Natural killer cell (primary cell): ENCODE results near the gene NRCAM. TPM values are rescaled to one million over a fixed set of nuclear protein-coding genes. Genes with fewer than 3 reads are reported as not detected.

Experiments
- ATAC-seq, 3 donors: fragments of 150-1000 bp in 2 of 3; fragments of 200-7000 bp in 1 of 3; cut with Tn5 transposase; 1 replicate in 1 of 3; 2 replicates in 2 of 3; pipeline ENCODE4 v1.10.0; 2021; ENCODE audit warnings: mild to moderate bottlenecking in 2 of 3, moderate library complexity in 2 of 3
- DNase-seq, 2 donors: peaks; one replicate each; pipeline versions ENCODE4 v3.0.0 to v3.0.0-alpha.2; 2013 to 2021; ENCODE audit warnings: mixed read lengths in 1 of 2
- H3K27ac ChIP-seq: one replicate; pipeline ENCODE4 v1.5.1; 2013; ENCODE audit warnings: mild to moderate bottlenecking, low read length
- H3K27me3 ChIP-seq: one replicate; pipeline ENCODE4 v1.6.1; 2013; ENCODE audit warnings: low read length; ENCODE audit not compliant: control insufficient read depth, insufficient read depth
- H3K36me3 ChIP-seq: one replicate; pipeline ENCODE4 v1.6.1; 2013; ENCODE audit warnings: low read length; ENCODE audit not compliant: control insufficient read depth, insufficient read depth
- H3K4me1 ChIP-seq: one replicate; pipeline ENCODE4 v1.6.1; 2013; ENCODE audit warnings: low read length; ENCODE audit not compliant: control insufficient read depth, insufficient read depth
- H3K4me3 ChIP-seq: one replicate; pipeline ENCODE4 v1.5.1; 2013; ENCODE audit warnings: low read length
- H3K9me3 ChIP-seq: one replicate; pipeline ENCODE4 v1.6.1; 2013; ENCODE audit warnings: low read length; ENCODE audit not compliant: control insufficient read depth, insufficient read depth
- H3K27ac Mint-ChIP-seq, 2 donors: one replicate each; pipeline ENCODE4 v1.8.0; 2022; ENCODE audit warnings: mild to moderate bottlenecking in 2 of 2, mixed read lengths in 2 of 2, moderate library complexity in 1 of 2
- H3K27me3 Mint-ChIP-seq, 2 donors: one replicate each; pipeline ENCODE4 v1.8.0; 2022; ENCODE audit warnings: low read depth in 2 of 2, mixed read lengths in 2 of 2
- H3K36me3 Mint-ChIP-seq: one replicate; pipeline ENCODE4 v1.8.0; 2022; ENCODE audit warnings: mixed read lengths
- H3K4me1 Mint-ChIP-seq, 2 donors: one replicate each; pipeline ENCODE4 v1.8.0; 2022; ENCODE audit warnings: mixed read lengths in 2 of 2
- H3K4me3 Mint-ChIP-seq: one replicate; pipeline ENCODE4 v1.8.0; 2022; ENCODE audit warnings: mild to moderate bottlenecking, moderate library complexity, mixed read lengths
- H3K9me3 Mint-ChIP-seq, 2 donors: one replicate each; pipeline ENCODE4 v1.8.0; 2022; ENCODE audit warnings: mixed read lengths in 2 of 2
- WGBS: methylation state at CpG from one replicate; pipeline ENCODE4 v1.1.7; 2013; ENCODE audit warnings: missing lambda C conversion rate; ENCODE audit not compliant: insufficient coverage; 5-methylcytosine and 5-hydroxymethylcytosine counted together
- intact Hi-C: fragments of 100-400 bp; cut with micrococcal nuclease; formaldehyde crosslinking; loops from one replicate; pipeline ENCODE4 v1.14.2; 2022
- total RNA-seq, 4 donors: library from RNA; stranded (reverse); fragments of 120-200 nt in 1 of 4; gene quantifications; one replicate each; pipeline versions ENCODE4 v1.2.3 to v1.2.4, GENCODE V29; 2013 to 2022
- TF ChIP-seq, protein P1 (sequence below): fragments of 200-600 bp; IDR thresholded peaks from one replicate; pipeline ENCODE4 v1.8.0; 2022; ENCODE audit warnings: antibody characterized with exemption

Gene NRCAM
- total RNA-seq, 3 donors from 2014 or later (not counting 1 experiment from before 2014, with no cell fraction given) = 0.27 to 0.95 (median 0.52) TPM

DNA sequence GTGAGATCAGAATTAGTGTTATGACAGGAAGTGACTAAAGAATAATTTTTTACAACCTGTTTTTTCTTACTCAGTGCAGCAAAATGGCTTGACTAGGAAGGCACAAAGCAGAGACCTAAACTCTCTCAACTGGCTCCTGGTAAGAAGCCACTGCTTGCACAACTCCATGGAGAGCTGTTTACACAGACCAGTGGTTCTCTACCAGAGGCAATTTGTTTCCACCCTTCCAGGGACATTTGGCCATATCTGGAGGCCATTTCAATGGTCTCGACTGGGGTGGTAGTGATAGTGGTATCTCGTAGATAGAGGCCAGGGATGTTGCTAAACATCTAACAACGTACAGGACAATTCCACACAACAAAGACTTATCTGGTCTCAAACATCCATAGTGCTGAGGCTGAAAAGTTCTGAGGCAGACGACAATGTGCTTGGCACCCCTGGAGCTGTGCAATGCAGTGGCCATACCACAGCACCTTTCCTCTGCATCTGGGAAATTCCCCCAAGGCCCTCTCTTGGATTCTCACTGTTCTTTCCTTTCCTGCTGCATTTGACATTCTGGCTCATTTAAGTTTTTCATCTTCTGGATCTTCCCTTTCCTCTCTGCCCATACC lies 220.7 kb downstream of the NRCAM start:
- no peak overlapping the region for H3K27ac ChIP-seq
- H3K9me3 ChIP-seq = no peaks in the 10 kb centered on the region
- 87% methylated on average over 2 of the region's 4 CpGs for WGBS
- Mint-ChIP-seq H3K27ac (no peak overlapping the region), H3K36me3 (no peaks in the 10 kb centered on the region), H3K4me1 (no peaks in the 10 kb centered on the region), H3K4me3 (no peak overlapping the region), H3K9me3 (peaks cover 0 to 3% of the 10 kb centered on the region in 2 donors), H3K27me3 (peaks cover 6% of the 10 kb centered on the region in 2 donors)
- DNase-seq (no peak), ATAC-seq (peak in 1 of 3 donors; percentile 17)
- H3K4me3 ChIP-seq = no peak overlapping the region
- H3K4me1 ChIP-seq = no peaks in the 10 kb centered on the region
- TF ChIP-seq, protein P1, sequence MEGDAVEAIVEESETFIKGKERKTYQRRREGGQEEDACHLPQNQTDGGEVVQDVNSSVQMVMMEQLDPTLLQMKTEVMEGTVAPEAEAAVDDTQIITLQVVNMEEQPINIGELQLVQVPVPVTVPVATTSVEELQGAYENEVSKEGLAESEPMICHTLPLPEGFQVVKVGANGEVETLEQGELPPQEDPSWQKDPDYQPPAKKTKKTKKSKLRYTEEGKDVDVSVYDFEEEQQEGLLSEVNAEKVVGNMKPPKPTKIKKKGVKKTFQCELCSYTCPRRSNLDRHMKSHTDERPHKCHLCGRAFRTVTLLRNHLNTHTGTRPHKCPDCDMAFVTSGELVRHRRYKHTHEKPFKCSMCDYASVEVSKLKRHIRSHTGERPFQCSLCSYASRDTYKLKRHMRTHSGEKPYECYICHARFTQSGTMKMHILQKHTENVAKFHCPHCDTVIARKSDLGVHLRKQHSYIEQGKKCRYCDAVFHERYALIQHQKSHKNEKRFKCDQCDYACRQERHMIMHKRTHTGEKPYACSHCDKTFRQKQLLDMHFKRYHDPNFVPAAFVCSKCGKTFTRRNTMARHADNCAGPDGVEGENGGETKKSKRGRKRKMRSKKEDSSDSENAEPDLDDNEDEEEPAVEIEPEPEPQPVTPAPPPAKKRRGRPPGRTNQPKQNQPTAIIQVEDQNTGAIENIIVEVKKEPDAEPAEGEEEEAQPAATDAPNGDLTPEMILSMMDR = no peak
- no peaks in the 10 kb centered on the region for H3K36me3 ChIP-seq
- H3K27me3 ChIP-seq = no peaks in the 10 kb centered on the region
- intact Hi-C loops = no loop called here

DNA sequence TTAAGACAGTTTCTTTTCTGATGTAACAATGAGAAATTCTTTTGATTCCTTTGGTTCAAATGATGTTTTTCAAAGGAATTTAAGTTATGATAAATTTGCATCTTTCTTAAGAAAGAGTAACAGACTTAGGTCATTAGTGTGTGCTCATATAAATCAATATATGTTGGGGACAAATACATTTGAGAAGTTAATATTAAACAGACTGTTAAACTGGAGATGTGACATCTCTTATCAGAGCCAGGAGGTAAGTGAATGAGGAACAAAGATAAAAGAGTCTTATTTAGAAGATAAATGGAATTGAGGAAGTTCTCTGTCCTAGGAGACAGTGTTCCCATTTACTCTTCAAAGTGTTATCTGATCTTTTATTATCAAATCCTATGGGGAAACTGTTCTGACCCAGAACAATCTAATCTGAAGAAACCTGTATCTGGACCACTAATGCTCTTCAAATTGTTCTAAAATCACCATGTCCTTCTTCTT lies 221.2 kb downstream of the NRCAM start:
- H3K9me3 Mint-ChIP-seq = peaks cover 0 to 3% of the 10 kb centered on the region in 2 donors
- no peak overlapping the region for H3K27ac ChIP-seq
- H3K4me3 Mint-ChIP-seq = no peak overlapping the region
- no peak for DNase-seq
- H3K9me3 ChIP-seq = no peaks in the 10 kb centered on the region
- H3K4me1 Mint-ChIP-seq = no peaks in the 10 kb centered on the region
- no peak overlapping the region for H3K4me3 ChIP-seq
- H3K27ac Mint-ChIP-seq = no peak overlapping the region
- no peaks in the 10 kb centered on the region for H3K4me1 ChIP-seq
- ATAC-seq = peak in 1 of 3 donors; percentile 7
- intact Hi-C loops = no loop called here
- TF ChIP-seq, protein P1 = no peak
- no peaks in the 10 kb centered on the region for H3K36me3 ChIP-seq
- H3K27me3 Mint-ChIP-seq = peaks cover 6 to 10% of the 10 kb centered on the region in 2 donors
- no peaks in the 10 kb centered on the region for H3K36me3 Mint-ChIP-seq
- no peaks in the 10 kb centered on the region for H3K27me3 ChIP-seq

DNA sequence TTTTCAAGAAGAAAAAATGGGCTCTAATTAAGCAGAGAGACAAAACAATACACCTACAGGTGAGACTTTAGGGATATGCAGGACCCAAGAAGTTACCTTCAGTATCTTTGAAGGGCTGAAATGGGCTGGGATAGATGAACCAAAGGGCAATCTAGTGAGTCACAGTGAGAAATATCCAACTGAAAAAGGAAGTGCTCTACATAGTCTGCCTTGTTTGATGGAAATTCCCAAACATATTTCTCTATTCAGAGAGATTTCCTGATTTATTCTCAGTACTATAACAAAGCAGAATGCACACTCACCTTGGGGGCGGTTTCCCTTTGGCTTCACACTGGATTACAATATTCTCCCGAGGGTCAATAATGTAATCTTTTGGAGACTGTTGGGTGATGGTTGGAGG lies 222.0 kb downstream of the NRCAM start:
- H3K36me3 Mint-ChIP-seq = no peaks in the 10 kb centered on the region
- Histone ChIP-seq H3K4me3 (no peak overlapping the region), H3K9me3 (no peaks in the 10 kb centered on the region), H3K36me3 (no peaks in the 10 kb centered on the region), H3K27me3 (no peaks in the 10 kb centered on the region), H3K27ac (no peak overlapping the region), H3K4me1 (no peaks in the 10 kb centered on the region)
- TF ChIP-seq, protein P1 = no peak
- ATAC-seq = no peak
- H3K27me3 Mint-ChIP-seq = peaks cover 4 to 12% of the 10 kb centered on the region in 2 donors
- H3K9me3 Mint-ChIP-seq = peaks cover 0 to 3% of the 10 kb centered on the region in 2 donors
- no peaks in the 10 kb centered on the region for H3K4me1 Mint-ChIP-seq
- no peak overlapping the region for H3K27ac Mint-ChIP-seq
- H3K4me3 Mint-ChIP-seq = no peak overlapping the region
- no peak for DNase-seq
- WGBS = no CpG with 5 or more reads among the region's 2 CpGs
- intact Hi-C loops = no loop called here

DNA sequence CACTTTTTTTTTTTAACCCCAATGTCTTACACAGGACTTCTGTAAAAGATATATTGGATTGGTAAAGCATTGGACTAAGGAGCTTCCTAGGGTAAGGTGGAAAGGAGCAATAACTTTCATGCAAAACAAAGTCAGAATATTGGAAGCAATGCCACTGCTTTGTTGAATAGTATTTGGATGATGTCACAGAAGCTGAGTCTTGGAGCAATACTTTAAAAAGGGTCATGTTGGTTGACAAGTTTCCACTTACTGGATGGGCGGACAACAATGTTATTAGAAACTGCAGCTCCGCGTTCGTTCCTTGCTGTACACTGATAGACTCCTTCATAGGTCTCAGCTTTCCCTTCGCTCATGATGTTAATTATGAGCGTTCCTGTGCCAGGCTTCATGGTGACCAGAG lies 224.2 kb downstream of the NRCAM start:
- Histone ChIP-seq H3K27ac (no peak overlapping the region), H3K9me3 (no peaks in the 10 kb centered on the region), H3K27me3 (no peaks in the 10 kb centered on the region), H3K4me3 (no peak overlapping the region), H3K36me3 (no peaks in the 10 kb centered on the region), H3K4me1 (no peaks in the 10 kb centered on the region)
- DNase-seq = no peak
- ATAC-seq = no peak
- Mint-ChIP-seq H3K27me3 (peaks cover 0 to 13% of the 10 kb centered on the region in 2 donors), H3K4me1 (no peaks in the 10 kb centered on the region), H3K9me3 (peaks cover 0 to 3% of the 10 kb centered on the region in 2 donors), H3K27ac (no peak overlapping the region), H3K36me3 (no peaks in the 10 kb centered on the region), H3K4me3 (no peak overlapping the region)
- 90% methylated on average over 6 of the region's 6 CpGs for WGBS
- intact Hi-C loops = no loop called here
- TF ChIP-seq, protein P1 = no peak
